C1 segment of cervical spinal cord (tissue), 14 donors: Measurements from ENCODE around the gene USP40.
A peak's percentile ranks its signal among the peaks of the same experiment; 100 is the strongest.

Experiments used
- DNase-seq, 14 donors: peaks; one replicate each; lab custom pipeline; 2025; lab: John Stamatoyannopoulos, UW

The USP40 gene

DNA sequence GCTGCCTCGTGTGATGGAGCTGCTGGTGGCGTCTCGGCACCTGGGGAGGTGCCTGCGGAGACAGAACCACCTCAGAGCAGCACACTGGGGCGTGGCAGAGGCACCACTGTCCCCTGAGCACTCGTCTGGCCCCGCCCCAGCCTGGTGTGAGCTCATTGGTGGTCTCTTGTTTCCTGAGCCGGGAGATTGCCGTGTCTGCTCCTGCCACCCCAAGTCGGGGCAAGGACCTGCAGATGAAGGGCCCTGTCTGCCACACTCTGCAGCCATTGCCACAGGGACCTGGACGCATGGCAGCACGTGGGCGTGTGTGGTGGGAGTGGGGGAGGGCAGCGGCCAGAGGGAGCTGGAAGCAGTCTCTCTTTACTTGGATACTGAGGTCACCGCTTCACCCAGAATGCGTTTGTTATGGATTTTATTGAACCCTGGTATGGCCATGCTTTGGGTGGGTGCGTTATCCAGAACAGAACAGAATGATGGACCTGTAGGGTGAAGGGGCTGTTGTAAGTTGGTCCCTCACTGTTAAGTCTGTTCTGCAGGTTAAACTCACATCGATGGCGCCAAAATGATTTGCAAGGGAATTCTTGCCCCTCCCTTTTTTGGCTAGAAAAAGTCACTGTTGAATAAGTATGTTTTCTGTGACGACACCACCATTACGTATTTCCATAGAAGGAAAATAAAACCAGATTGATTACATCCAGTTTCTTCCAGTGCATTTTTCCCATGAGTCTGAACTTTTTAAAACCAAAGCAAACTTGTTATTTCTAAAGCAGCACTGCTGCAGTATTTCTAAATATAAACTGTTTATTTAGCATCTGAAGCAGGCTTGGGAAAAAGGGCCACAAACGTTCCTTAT lies 92.0 kb downstream of the USP40 start:
- no peak for DNase-seq

DNA sequence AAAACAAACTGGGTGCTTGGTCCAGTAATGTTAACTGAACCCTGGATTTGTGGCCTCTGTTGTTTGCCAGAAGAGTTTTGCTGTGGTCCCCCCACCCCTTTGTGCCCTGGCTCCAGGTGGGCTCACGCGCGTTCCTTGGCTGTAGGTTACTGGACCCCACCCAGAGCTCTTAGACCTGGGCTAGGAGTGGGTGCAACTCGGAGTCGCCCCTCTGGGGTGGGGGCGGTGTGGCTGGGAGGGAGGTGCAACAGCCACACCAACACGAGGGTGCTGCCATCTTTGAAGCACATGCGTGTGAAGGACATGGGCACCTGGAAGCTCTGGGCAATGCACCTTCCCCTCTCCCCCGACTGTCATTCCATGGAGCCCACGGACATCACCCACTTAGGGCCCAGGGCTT lies 92.7 kb downstream of the USP40 start:
- no peak for DNase-seq

DNA sequence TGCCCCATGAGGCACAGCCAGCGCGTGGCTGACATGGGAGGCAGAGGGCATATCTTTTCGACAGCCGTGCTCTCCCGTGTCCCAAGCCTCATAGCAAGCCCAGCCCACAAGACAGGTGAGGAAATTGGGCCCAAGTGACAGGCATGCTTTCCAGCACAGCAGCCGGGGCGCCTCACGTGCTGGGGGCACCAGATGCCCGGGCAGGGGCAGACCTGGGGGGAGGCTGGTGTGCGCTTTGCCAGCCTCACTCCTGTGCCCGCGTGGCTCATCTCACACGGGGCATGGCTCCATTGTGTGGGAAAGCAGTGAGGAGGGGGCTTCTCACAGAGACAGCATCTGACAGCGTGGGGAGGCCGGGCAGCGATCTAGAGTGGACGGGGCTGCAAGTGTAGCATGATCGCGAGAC lies 93.2 kb downstream of the USP40 start:
- no peak for DNase-seq

DNA sequence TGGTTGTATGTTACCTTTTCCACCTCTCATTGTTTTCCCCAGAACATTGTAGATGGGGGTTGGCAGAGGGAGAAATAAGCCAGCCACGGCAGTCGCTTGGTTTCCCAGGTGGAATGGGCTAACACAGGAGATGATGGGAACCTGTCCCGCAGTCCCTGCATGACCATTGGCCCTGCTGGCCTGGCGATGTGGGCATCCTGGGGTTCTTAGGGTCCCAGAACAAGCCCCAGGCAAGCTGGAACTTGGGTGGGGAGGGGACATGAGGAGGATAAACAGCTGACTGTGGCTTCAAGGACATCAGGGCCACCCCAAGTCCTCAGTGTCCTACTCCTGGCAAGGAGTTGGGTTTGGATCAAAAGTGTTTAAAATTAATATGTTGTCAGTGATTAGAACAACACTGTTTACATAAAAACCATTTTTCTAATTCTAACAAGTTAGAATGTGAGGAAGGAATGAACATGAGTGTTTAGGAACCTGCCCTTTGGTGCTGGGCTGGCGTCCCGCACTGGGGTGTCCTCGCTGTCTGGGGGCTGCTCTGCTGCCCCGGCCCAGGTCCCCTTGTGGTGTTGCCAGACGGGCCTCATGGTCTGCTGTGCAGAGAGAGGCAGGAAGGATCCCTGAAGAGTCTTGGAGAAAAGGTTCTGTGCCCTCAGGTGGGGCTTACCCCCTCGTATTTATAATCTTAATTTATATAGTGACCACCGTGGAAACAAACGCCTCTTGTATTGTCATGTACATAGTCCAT lies 95.1 kb downstream of the USP40 start:
- no peak for DNase-seq

DNA sequence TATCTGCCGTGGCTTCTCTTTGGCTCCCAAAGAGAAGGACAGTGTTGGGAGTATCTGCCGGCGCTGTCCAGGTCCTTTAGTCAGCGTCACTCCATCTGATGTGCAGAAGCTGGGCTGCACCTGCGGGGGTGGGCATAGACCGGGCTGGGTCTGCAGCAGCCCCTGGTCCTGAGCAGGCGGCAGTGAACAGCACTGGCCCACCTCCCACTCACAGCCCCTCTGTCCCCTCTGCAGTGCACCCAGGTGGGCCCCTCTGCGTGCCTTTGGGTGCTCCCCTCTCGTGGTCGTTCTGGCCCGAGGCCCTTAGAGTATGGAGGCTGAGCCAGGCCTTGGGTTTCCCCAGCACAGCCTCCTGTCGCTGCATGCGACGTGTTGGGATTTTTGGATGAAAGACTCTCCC lies 95.7 kb downstream of the USP40 start:
- DNase-seq = no peak

DNA sequence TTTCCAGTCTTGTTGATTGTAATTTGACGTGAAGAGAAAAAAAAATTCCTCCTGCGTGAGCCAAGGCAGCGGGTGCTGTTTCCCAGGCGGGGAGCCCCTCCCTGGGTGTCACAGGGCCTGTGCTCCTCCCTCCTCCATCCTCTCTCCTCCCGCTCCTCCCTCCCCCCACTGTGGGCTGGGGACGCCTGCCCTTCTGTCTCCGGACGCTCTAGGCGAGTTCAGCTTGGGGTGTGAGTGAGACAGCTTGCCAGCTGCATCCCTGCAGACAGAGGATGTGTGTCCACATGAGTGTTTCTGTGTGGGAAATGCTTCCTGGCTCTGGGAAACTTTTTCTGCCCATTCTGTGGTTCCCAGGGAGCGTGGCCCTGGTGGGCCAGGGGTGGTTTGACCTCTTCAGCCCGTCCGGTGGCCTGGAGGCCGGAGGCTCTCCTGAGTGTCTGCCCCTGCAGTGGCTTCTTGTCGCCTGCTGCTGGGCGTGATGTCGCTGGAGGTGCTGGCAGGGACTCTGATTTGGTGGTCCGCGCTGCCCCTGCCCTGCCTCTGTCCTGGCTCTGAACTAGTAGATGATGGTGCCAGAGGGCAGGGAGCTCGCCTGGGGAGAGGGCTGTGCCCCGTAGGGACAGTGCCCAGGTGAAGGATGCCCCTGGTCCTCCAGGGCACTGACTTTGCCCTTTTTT lies 96.4 kb downstream of the USP40 start:
- DNase-seq = peak in 13 of 14 donors; percentile 32 to 87 (median 74)

DNA sequence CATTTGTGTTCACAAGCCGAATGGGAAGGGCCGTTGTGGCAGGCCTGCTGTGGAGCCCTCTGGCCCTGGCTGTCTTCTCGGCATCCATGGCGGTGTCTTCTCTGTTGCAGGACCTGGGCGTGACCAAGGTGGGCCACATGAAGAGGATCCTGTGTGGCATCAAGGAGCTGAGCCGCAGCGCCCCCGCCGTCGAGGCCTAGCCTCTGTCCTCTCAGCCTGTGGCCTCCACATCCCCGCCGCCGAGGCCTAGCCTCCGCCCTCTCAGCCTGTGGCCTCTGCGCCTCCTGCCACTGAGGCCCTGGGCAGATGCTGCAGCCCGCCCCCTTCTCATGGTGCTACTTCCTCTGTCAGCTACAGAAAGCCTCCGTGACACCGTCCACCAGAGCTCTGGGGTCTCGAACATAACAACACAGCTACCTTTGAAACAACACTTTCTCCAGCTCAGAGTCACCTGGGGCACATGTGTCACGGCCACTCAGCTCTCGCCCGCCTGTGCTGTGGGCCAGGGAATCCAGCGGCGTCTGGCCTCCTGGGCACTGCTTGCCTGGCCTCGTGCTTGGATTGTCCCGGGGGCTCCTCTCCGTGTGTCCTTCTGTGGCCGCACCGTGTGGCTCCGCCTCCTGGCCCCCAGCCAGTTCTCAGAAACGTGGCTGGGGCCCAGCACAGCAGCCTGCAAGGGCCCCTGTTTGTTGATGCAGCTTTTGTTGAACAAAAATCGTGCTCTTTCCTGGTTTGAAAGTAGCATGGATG lies 97.1 kb downstream of the USP40 start:
- peak in 11 of 14 donors; percentile 56 to 87 (median 74) for DNase-seq

DNA sequence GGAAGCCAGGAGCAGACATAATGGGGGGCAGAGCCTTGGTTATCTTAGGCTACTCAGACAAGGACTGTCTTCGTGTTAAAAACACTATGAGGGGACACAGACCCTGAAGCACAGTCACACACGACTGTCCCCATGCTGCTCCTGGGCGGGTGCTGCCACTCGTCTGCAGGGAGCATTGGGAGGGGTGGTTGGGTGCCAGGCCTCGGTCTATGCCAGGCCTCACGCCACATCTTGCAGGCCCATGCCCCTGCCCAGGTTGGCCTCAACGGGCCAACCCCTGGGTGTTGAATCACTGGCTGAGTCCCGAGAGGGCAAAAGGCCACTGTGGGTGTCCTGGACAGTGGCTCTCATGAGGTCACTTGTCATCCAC lies 97.9 kb downstream of the USP40 start:
- DNase-seq = no peak

DNA sequence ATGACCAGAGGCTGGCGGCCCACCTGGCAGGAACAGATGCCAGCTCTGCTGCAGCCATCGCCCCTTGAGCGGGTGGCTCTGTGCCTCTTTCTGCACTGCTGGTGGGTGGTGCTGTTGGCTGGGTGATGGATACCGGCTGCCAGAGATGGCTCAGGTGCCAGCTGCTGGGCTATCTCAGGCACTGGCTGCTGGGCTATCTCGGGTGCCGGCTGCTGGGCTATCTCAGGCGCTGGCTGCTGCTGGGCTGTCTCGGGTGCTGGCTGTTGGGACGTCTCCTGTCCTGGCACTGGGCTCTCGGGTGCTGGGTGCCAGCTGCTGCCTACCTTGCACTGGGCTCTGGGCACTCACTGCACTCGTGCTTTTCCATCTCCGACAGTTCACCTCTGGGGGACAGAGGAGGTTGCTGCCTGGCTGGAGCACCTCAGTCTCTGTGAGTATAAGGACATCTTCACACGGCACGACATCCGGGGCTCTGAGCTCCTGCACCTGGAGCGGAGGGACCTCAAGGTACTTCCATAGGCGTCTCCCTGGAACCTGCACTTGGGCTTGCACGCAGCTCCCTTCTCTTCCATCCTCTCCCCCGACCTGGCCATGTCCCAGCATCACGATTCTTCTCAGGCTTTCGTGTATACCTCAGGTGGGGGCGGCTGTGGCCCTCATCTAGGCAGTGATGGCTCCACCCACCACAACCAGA lies 98.4 kb downstream of the USP40 start:
- DNase-seq = no peak

DNA sequence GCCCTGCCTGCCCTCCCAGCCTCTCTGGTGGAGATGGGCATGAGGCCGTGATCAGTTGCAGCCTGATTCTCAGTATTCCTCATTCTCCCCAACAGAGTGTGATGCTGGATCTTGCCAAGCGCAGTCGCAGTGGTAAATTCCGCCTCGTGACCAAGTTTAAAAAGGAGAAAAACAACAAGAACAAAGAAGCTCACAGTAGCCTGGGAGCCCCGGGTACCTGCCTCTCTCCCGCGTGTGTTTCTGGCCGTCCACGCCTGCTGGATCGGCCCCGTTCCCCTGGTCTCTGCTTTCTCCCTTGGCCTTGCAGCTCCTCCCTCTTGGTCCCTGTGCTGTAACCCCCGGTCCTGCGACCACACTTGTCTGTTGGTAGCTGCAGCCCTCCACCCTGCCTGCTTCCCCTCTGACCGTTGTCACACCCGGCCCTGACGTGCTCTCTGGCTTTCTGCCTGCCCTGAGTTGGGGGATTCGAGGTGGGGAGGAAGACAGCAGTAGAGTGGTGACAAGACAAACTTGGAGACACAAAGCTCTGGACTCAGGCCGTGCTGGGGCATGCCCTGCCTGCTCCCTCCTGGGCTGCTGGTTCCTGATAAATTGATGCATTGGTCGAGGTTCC lies 99.5 kb downstream of the USP40 start:
- DNase-seq = peak in 9 of 14 donors; percentile 20 to 52 (median 29)

DNA sequence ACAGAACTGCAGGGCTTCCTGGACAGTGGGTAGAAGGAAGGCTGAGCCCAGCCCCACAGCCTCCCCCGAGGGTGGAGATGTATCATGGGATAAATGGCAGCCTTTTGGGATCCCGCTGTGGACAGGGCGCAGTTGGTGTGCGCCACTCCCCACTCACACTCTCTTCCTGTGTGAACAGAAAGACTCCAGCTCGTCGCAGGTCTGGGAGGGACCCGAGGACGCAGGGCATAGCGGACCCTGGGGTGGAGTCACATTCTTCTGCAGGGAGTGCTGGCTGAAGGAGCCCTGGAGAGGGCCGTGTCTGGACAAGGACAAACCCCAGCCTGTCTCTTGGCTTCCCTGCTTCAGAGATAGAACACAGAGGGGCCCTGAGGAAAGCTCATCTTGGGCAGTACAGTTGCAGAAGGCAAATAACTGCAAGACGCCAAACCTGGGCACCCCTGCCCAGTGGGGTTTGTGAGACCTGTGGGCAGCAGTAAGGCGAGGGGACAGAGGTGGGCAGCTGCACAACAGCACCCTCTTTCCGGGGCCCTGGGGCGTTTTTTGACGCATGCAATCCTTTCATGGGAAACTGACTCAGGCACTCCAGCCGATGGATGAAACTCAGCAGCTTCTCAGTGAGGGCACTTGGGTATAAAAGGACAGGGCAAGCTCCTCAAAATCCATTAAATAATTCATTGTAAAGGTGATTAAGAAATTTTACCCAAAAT lies 101.9 kb downstream of the USP40 start:
- DNase-seq = no peak

DNA sequence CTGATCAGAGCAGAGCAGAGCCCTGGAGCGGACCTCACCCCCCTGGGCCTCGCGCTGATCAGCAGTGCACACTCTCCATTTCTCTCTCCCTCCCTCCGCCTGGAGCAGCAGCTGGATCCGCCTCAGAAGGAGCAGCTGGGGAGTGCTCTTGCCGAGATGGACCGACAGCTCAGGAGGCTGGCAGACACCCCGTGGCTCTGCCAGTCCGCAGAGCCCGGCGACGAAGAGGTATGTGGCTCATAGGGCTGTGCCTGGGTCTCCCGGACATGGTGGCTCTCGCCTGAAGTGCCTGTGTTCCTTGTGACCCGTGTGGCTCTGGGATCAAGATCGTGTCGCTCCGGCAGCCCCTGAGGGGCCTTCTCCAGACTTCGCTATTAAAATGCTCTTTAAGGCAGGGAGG lies 102.5 kb downstream of the USP40 start:
- no peak for DNase-seq

DNA sequence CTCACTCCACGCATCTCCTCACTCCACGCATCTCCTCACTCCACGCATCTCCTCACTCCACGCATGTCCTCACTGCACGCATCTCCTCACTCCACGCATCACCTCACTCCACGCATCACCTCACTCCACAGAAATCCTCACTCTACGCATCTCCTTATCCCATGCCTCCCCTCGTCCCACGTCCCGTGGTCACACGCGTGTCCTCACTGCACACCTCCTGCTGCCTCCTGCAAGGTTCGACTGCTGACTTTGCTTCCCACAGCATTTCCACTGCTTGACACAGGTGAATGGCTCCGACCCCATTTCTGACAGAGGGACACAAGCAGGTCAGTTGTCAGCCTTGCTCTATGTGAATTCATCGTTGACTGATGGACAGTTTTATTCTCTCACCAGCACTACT lies 103.0 kb downstream of the USP40 start:
- no peak for DNase-seq

DNA sequence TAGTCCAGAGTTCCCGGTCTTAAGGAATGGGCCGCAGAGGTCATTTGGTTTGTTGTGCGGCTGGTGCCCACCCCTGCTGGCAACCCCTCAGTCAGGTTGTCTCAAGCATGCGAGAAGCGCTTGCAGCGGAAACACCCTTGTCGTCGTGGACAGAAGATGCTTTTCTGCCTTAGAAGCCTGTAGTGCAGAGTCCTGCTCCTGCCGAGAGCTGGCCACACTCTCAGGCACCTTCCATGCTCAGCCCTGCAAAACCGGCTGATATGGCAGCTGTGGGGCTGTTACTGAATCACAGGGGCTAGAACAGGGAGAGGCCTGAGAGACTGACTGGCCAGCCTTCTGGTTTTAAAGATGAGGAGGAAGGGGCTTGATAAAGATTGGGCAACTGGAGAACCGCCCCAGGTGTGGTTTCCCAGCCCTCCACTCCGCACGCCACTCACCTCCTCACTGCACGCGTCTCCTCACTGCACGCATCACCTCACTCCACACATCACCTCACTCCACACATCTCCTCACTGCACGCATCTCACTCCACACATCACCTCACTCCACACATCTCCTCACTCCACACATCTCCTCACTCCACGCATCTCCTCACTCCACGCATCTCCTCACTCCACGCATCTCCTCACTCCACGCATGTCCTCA lies 103.6 kb downstream of the USP40 start:
- no peak for DNase-seq

DNA sequence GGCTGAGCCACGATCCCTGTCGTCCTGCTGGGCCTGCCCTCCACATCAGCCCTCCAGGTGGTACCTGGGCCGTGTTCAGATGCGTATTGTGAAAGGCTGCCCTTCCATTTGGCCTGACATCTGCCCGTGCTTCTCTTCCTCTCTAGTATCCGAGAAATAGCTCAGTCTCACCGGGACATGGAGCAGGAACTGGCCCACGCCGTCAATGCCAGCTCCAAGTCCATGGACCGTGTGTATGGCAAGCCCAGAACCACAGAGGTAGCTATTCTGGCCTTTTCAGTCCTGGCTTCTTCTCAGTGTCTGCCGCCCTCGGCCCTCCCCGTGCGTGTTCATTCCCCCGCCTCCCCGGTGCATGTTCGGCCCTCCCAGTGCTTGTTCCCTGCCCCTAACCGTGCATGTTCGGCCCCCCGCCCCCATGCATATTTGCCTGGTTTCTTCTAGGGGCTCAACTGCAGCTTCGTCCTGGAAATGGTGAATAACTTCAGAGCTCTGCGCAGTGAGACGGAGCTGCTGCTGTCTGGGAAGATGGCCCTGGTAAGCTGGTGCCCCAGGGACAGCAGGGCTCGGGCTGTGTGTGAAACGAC lies 104.3 kb downstream of the USP40 start:
- DNase-seq = peak in 1 of 14 donors; percentile 79

DNA sequence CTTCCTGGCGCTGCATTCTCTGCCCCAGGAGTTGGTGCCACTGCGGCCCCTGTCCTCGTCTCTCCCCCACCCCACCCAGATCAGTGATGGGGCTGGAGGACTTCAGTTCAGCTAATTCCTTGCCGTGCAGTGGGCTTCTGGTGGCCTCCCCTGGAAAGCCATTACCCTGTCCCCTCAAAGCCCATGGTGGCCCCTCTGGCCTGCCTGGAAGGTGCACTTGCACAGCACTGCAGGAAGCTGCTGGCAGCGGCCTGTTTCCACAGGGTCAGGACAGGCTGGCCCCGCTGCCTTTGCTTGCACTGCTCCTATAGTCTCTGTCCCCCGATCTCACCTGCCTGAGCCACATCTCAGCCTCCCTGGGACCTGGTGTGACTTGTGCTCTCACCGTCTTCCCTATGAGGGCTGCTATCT lies 105.1 kb downstream of the USP40 start:
- no peak for DNase-seq

DNA sequence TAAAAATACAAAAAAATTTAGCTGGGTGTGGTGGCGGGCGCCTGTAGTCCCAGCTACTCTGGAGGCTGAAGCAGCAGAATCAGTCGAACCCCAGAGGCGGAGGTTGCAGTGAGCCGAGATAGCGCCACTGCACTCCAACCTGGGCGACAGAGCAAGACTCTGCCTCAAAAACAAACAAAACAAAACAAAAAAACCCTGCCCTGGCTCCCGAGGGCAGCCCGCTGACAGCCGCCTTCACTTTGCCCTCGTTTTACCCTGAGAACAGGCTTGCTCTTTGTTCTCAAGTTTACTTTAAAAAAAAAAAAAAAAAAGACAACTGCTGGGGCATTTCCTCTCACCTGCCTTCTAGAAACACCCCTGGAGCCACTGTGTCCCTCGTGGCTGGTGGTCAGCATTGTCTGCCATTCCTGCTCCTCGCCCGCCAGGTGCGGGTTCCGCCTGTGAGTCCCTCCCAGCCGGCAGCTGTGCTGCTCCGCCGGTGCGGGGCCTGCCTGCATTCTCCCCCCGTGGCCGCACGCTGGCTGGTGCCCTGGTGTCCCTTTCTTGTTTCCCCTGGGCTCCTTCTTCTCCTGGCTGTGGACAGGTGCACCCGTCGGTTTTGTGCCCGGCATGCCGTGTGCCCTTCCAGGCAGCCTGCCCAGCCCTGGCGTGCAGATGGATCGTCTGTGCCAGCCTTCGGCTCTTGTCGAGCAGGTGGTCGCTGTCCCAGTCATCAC lies 105.7 kb downstream of the USP40 start:
- DNase-seq = peak in 5 of 14 donors; percentile 16 to 91 (median 30)

DNA sequence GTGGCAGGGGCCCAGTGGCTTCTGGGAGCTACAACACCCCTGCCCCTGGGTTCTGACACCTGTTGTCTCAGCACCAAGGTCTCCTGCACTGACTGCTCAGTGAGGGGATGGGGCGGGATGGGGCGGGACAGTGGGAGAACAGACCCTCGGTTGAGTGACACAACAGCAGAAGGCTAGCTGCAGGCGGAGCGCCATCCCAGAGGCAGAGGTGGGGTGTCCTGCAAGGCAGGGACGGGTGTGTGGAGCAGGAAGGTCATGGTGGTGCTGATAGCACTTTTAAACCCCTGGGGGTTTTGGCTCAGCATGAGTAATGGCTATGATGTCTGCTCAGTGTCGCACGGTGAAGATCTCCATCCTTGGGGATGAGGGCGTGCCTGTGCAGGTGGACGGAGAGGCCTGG lies 107.2 kb downstream of the USP40 start:
- DNase-seq = no peak
